HCT116 (cell line): ENCODE results near the gene EPHA6. TPM values are rescaled to one million over a fixed set of nuclear protein-coding genes. Genes with fewer than 3 reads are reported as not detected.

Experiments
- ATAC-seq: fragments of 200-7000 bp; cut with Tn5 transposase; 2 replicates; pipeline ENCODE4 v1.9.1; 2020; ENCODE audit warnings: mild to moderate bottlenecking, moderate library complexity
- BruUV-seq: library from RNA; stranded (reverse); fragments of 400-500 nt; replicated peaks from 2 replicates; lab custom pipeline; 2021; lab: Mats Ljungman, UMichigan
- CTCF ChIA-PET: fragments of 300-600 bp; sonication (Branson Sonifier 250); formaldehyde crosslinking; loops from one replicate; lab custom pipeline; 2021; ENCODE audit warnings: antibody characterized with exemption; lab: Charles Lee
- POLR2A ChIA-PET: fragments of 300-600, 350-600 bp; sonication (Branson Sonifier 250); formaldehyde crosslinking; loops from one replicate; lab custom pipeline; 2021; ENCODE audit warnings: antibody characterized with exemption; lab: Charles Lee
- RAD21 ChIA-PET, 2 experiments: fragments of 300-600 bp; sonication (Branson Sonifier 250); formaldehyde crosslinking; loops; one replicate each; lab custom pipeline; 2023; ENCODE audit warnings: low total read pairs in 2 of 2; ENCODE audit not compliant: uncharacterized antibody in 2 of 2, unreplicated experiment in 2 of 2, low non-redundant PET in 1 of 2; lab: Charles Lee
- DNase-seq: peaks from one replicate; pipeline ENCODE4 v3.0.0-alpha.2; 2010; ENCODE audit warnings: low read depth, low spot score
- H2AFZ ChIP-seq: fragments of 200-600 bp; shearing (Covaris generic), sonication (generic); 2 replicates; pipeline ENCODE4 v1.6.1; 2017; ENCODE audit warnings: low read depth, mixed run types, mixed read lengths, antibody characterized with exemption, low read length; ENCODE audit not compliant: poor library complexity, severe bottlenecking
- H3K27ac ChIP-seq: 2 replicates; pipeline ENCODE4 v1.5.1; 2012; ENCODE audit warnings: low read depth, low read length
- H3K27me3 ChIP-seq: fragments of 200-600 bp; sonication (generic); 2 replicates; pipeline ENCODE4 v1.6.1; 2016; ENCODE audit warnings: mixed run types, low read length, mixed read lengths; ENCODE audit not compliant: insufficient read depth
- H3K36me3 ChIP-seq, 2 experiments: fragments of 200-500 bp in 1 of 2; fragments of 200-600 bp in 1 of 2; sonication (Bioruptor generic) in 1 of 2; sonication (generic) in 1 of 2; 2 replicates each; pipeline versions ENCODE4 v1.5.1 to v1.6.1; 2014 to 2016; ENCODE audit warnings: low read length in 2 of 2, inconsistent platforms in 1 of 2, mixed read lengths in 1 of 2, mixed run types in 1 of 2; ENCODE audit not compliant: insufficient read depth in 2 of 2, control insufficient read depth in 1 of 2
- H3K4me1 ChIP-seq, 2 experiments: fragments of 200-600 bp in 1 of 2; sonication (generic) in 1 of 2; 2 replicates each; pipeline versions ENCODE4 v1.5.1 to v1.6.1; 2012 to 2017; ENCODE audit warnings: low read length in 2 of 2, inconsistent platforms in 1 of 2, mild to moderate bottlenecking in 1 of 2, mixed read lengths in 1 of 2, mixed run types in 1 of 2, moderate library complexity in 1 of 2; ENCODE audit not compliant: insufficient read depth in 2 of 2, control insufficient read depth in 1 of 2
- H3K4me2 ChIP-seq: fragments of 200-600 bp; sonication (generic); 2 replicates; pipeline ENCODE4 v1.6.1; 2017; ENCODE audit warnings: mixed run types, low read length, mixed read lengths
- H3K4me3 ChIP-seq, 2 experiments: fragments of 200-600 bp in 1 of 2; sonication (generic) in 1 of 2; replicated peaks in 1 of 2; 2 replicates each; pipeline ENCODE4 v1.5.1; 2011 to 2016; ENCODE audit warnings: low read length in 2 of 2, control low read depth in 1 of 2, low read depth in 1 of 2, mild to moderate bottlenecking in 1 of 2, mixed read lengths in 1 of 2, mixed run types in 1 of 2
- H3K79me2 ChIP-seq: fragments of 200-600 bp; sonication (generic); 2 replicates; pipeline ENCODE4 v1.6.1; 2017; ENCODE audit warnings: mild to moderate bottlenecking, mixed run types, low read length, moderate library complexity, mixed read lengths; ENCODE audit not compliant: insufficient read depth
- H3K9ac ChIP-seq: fragments of 200-600 bp; sonication (generic); 2 replicates; pipeline ENCODE4 v1.6.1; 2016; ENCODE audit warnings: low read length, mixed read lengths
- H3K9me2 ChIP-seq: fragments of 200-600 bp; sonication (generic), shearing (Covaris generic); 2 replicates; pipeline ENCODE4 v1.6.1; 2017; ENCODE audit warnings: mixed run types, mild to moderate bottlenecking, moderate library complexity; ENCODE audit not compliant: insufficient read depth
- H3K9me3 ChIP-seq, 2 experiments: fragments of 200-500 bp in 1 of 2; fragments of 200-600 bp in 1 of 2; sonication (Bioruptor generic) in 1 of 2; sonication (generic) in 1 of 2; 2 replicates each; pipeline ENCODE4 v1.6.1; 2014 to 2017; ENCODE audit warnings: low read length in 2 of 2, mixed read lengths in 2 of 2, inconsistent platforms in 1 of 2, low read depth in 1 of 2, mild to moderate bottlenecking in 1 of 2, mixed run types in 1 of 2, moderate library complexity in 1 of 2; ENCODE audit not compliant: control insufficient read depth in 1 of 2, insufficient read depth in 1 of 2
- H4K20me1 ChIP-seq: fragments of 200-600 bp; sonication (generic), shearing (Covaris generic); 2 replicates; pipeline ENCODE4 v1.6.1; 2017; ENCODE audit warnings: mixed run types, mild to moderate bottlenecking, moderate library complexity; ENCODE audit not compliant: insufficient read depth
- CBX3 ChIP-seq: IDR thresholded peaks from 2 replicates; pipeline ENCODE4 v1.6.1; 2012; ENCODE audit warnings: low read depth
- EZH2 ChIP-seq: fragments of 200-600 bp; sonication (generic); IDR thresholded peaks from 2 replicates; pipeline ENCODE4 v1.6.1; 2017; ENCODE audit warnings: antibody characterized with exemption, mixed run types
- POLR2A ChIP-seq: IDR thresholded peaks from 2 replicates; pipeline ENCODE4 v1.7.0; 2011; ENCODE audit warnings: borderline replicate concordance; ENCODE audit not compliant: insufficient read depth, insufficient read length; ENCODE audit errors: extremely low read depth
- RAD21 ChIP-seq: IDR thresholded peaks from 2 replicates; pipeline ENCODE4 v1.6.1; 2012; ENCODE audit warnings: low read depth, mild to moderate bottlenecking
- SP1 ChIP-seq: IDR thresholded peaks from 2 replicates; pipeline ENCODE4 v1.6.1; 2012; ENCODE audit warnings: low read depth
- TCF7L2 ChIP-seq: IDR thresholded peaks from 2 replicates; pipeline ENCODE4 v1.7.0; 2011; ENCODE audit warnings: borderline replicate concordance, inconsistent platforms; ENCODE audit not compliant: insufficient read depth, insufficient read length; ENCODE audit errors: extremely low read depth
- intact Hi-C: fragments of 100-400 bp; cut with micrococcal nuclease; formaldehyde crosslinking; loops from 2 replicates; pipeline ENCODE4 v1.10.0; 2022
- total RNA-seq: library from RNA; stranded (reverse); gene quantifications from one replicate; pipeline ENCODE4 v1.2.1, GENCODE V29; 2021; ENCODE audit not compliant: unreplicated experiment
- TF ChIP-seq, protein P1 (sequence below): IDR thresholded peaks from 2 replicates; pipeline ENCODE4 v1.6.1; 2011; ENCODE audit warnings: mild to moderate bottlenecking, low read length, moderate library complexity; ENCODE audit not compliant: insufficient replicate concordance; ENCODE audit errors: extremely low read depth
- TF ChIP-seq, protein P2 (sequence below): IDR thresholded peaks from 2 replicates; pipeline ENCODE4 v1.6.1; 2012
- TF ChIP-seq, protein P3 (sequence below): IDR thresholded peaks from 2 replicates; pipeline ENCODE4 v1.6.1; 2012; ENCODE audit warnings: low read depth

EPHA6 gene
- total RNA-seq, 1 experiment from 2014 or later: not detected

- H3K27me3 ChIP-seq: no peaks in the 10 kb centered on the region
- H3K9ac ChIP-seq: no peak overlapping the region
- no peak for TF ChIP-seq EZH2
- no TSS peak for BruUV-seq
- no peak overlapping the region for H3K4me3 ChIP-seq
- no peak overlapping the region for H3K4me2 ChIP-seq
- no peak overlapping the region for H3K27ac ChIP-seq
- H3K9me2 ChIP-seq: no peaks in the 10 kb centered on the region
- ATAC-seq (no peak), DNase-seq (no peak)
- peaks cover 0 to 22% of the 10 kb centered on the region in 2 experiments; a peak in 2 of 4 replicates for H3K9me3 ChIP-seq
- ChIA-PET RAD21 (no interaction called here), CTCF (no interaction called here), POLR2A (no interaction called here)
- H3K4me1 ChIP-seq: no peaks in the 10 kb centered on the region
- H3K79me2 ChIP-seq: no peaks in the 10 kb centered on the region
- no peak overlapping the region for H2AFZ ChIP-seq
- H4K20me1 ChIP-seq: no peaks in the 10 kb centered on the region
- no peaks in the 10 kb centered on the region for H3K36me3 ChIP-seq
- intact Hi-C loops: no loop called here
Measured at GRCh38 chr3:97111244-97111643, 296.9 kb downstream of the EPHA6 start.

DNA sequence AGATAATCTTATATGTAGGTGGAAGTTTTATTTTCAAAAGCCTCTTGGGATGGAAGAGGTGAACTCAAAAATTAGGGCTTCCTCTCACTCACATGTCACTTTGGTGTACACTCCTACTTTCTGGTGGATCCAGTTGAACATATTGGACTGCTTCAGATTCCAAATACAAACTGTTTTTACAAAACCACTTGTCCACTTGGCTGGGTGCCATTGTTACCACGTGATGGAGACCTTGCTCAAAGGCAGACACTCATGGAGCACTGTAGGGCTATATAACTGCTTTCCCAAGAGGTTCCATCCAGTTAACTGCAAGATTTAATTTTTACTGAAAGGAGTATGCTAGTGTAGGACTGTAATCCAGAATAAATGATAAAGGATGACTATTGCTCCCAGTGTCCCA, 307.0 kb downstream of the EPHA6 start:
- peaks cover 0 to 31% of the 10 kb centered on the region in 2 experiments; a peak in 2 of 4 replicates for H3K9me3 ChIP-seq
- H3K27me3 ChIP-seq: no peaks in the 10 kb centered on the region
- BruUV-seq: no TSS peak
- ChIA-PET CTCF (no interaction called here), POLR2A (no interaction called here), RAD21 (no interaction called here)
- intact Hi-C loops: no loop called here
- H3K4me2 ChIP-seq: no peak overlapping the region
- H3K9ac ChIP-seq: no peak overlapping the region
- no peak overlapping the region for H2AFZ ChIP-seq
- TF ChIP-seq TCF7L2: no peak
- no peak for TF ChIP-seq POLR2A
- TF ChIP-seq CBX3: no peak
- TF ChIP-seq SP1: no peak
- TF ChIP-seq, protein P1, sequence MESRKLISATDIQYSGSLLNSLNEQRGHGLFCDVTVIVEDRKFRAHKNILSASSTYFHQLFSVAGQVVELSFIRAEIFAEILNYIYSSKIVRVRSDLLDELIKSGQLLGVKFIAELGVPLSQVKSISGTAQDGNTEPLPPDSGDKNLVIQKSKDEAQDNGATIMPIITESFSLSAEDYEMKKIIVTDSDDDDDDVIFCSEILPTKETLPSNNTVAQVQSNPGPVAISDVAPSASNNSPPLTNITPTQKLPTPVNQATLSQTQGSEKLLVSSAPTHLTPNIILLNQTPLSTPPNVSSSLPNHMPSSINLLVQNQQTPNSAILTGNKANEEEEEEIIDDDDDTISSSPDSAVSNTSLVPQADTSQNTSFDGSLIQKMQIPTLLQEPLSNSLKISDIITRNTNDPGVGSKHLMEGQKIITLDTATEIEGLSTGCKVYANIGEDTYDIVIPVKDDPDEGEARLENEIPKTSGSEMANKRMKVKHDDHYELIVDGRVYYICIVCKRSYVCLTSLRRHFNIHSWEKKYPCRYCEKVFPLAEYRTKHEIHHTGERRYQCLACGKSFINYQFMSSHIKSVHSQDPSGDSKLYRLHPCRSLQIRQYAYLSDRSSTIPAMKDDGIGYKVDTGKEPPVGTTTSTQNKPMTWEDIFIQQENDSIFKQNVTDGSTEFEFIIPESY: no peak
- TF ChIP-seq, protein P2, sequence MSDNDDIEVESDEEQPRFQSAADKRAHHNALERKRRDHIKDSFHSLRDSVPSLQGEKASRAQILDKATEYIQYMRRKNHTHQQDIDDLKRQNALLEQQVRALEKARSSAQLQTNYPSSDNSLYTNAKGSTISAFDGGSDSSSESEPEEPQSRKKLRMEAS: no peak
- TF ChIP-seq, protein P3, sequence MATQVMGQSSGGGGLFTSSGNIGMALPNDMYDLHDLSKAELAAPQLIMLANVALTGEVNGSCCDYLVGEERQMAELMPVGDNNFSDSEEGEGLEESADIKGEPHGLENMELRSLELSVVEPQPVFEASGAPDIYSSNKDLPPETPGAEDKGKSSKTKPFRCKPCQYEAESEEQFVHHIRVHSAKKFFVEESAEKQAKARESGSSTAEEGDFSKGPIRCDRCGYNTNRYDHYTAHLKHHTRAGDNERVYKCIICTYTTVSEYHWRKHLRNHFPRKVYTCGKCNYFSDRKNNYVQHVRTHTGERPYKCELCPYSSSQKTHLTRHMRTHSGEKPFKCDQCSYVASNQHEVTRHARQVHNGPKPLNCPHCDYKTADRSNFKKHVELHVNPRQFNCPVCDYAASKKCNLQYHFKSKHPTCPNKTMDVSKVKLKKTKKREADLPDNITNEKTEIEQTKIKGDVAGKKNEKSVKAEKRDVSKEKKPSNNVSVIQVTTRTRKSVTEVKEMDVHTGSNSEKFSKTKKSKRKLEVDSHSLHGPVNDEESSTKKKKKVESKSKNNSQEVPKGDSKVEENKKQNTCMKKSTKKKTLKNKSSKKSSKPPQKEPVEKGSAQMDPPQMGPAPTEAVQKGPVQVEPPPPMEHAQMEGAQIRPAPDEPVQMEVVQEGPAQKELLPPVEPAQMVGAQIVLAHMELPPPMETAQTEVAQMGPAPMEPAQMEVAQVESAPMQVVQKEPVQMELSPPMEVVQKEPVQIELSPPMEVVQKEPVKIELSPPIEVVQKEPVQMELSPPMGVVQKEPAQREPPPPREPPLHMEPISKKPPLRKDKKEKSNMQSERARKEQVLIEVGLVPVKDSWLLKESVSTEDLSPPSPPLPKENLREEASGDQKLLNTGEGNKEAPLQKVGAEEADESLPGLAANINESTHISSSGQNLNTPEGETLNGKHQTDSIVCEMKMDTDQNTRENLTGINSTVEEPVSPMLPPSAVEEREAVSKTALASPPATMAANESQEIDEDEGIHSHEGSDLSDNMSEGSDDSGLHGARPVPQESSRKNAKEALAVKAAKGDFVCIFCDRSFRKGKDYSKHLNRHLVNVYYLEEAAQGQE: no peak
- TF ChIP-seq RAD21: no peak
- H3K4me1 ChIP-seq: no peaks in the 10 kb centered on the region
- H3K36me3 ChIP-seq: no peaks in the 10 kb centered on the region
- no peaks in the 10 kb centered on the region for H3K9me2 ChIP-seq
- ATAC-seq: no peak
- DNase-seq: no peak
- H3K79me2 ChIP-seq: no peaks in the 10 kb centered on the region
- H4K20me1 ChIP-seq: no peaks in the 10 kb centered on the region
- H3K4me3 ChIP-seq: no peak overlapping the region
- no peak overlapping the region for H3K27ac ChIP-seq
